Coronary artery (tissue), 2 donors: Measurements from ENCODE around the gene CLEC16A.

Experiments
- DNase-seq: peaks from one replicate; pipeline ENCODE4 v3.0.0-alpha.2; 2017; ENCODE audit warnings: low spot score
- H3K27ac ChIP-seq, 2 donors: fragments of 200-600 bp; sonication (generic); one replicate each; pipeline ENCODE4 v1.5.1; 2016 to 2019
- H3K4me3 ChIP-seq: fragments of 200-600 bp; sonication (generic); 2 replicates; pipeline ENCODE4 v1.5.1; 2016; ENCODE audit warnings: mild to moderate bottlenecking, moderate library complexity
- CTCF ChIP-seq: fragments of 200-600 bp; sonication (generic); IDR thresholded peaks from one replicate; pipeline ENCODE4 v1.5.1; 2019; ENCODE audit warnings: antibody characterized with exemption

Gene CLEC16A

DNA sequence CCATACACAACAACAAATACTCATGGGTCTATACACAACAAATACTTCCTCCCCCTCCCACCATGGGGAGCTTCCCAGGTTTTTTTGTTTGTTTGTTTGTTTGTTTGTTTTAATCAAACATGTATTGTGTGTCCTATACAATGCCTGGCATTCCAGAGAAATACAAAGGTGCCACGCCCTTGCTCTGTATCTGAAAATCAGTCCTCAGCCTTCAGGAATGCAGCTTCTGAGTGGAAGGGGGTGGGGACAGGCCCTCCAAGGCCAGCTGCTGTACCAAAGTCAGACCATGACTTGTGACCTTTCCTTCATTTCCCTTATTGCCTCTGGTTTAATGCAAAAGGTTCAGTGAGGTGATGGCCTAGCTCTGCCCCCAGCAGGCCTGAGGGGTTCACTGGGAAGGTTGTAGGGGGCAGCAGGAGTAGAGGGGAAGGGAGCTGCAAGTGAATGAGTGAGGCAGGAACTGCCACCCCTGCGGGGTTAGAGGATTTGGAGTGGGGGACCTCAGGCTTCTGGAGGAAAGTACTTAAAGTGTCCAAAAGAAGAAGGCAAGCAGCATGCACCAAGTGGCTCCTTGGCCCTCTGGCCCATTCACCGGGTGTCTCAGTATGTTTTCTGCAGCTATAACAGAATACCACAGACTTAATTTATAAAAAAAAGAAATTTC is 105.2 kb downstream of the CLEC16A start:
- TF ChIP-seq CTCF, result no peak
- H3K4me3 ChIP-seq, result no peak overlapping the region
- DNase-seq, result no peak
- no peak overlapping the region for H3K27ac ChIP-seq

DNA sequence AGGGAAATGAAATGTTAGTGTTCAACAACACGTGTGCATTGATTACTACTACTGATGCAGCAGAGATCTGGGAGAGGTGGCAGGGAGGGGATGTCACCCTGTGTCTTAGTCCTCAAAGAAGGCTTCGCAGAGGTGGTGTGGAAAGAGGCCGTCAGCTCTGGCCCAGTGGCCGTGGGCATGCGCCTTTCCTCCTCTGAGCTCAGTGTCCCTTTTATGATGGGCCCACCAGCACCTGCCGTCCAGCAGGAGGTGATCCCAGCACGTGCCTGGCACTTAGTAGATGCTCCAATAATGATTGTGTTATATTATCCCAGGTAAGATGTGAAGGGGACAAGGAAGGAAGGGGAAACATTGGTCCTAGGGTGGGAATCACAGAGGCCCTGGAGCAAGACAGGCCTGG is 106.2 kb downstream of the CLEC16A start:
- Histone ChIP-seq H3K27ac (no peak overlapping the region), H3K4me3 (no peak overlapping the region)
- DNase-seq, result no peak
- TF ChIP-seq CTCF, result no peak

- H3K4me3 ChIP-seq, result no peak overlapping the region
- TF ChIP-seq CTCF, result no peak
- no peak for DNase-seq
These were observed 106.6 kb downstream of the CLEC16A start for GRCh38 chr16:11050944-11051343.

DNA sequence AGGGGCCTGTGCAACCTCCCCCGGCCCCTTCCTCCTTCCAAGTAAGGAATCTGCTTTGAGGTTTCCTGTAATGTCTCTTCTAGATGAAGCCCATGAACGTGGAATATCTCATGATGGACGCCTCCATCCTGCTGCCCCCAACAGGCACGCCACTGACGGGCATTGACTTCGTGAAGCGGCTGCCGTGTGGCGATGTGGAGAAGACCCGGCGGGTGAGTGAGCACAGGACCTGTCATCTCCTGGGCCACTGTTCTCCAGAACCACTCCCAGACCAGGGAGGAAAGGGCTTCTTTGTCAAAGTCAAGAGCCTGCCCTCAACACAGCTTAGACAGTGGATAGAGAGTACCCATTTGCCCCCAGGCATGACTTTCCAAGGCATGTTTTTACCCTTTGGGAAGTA is 107.1 kb downstream of the CLEC16A start:
- H3K27ac ChIP-seq, result no peak overlapping the region
- H3K4me3 ChIP-seq, result no peak overlapping the region
- DNase-seq, result no peak
- no peak for TF ChIP-seq CTCF

More at GRCh38 chr16:11050944-11051343, 106.6 kb downstream of the CLEC16A start:
- no peak overlapping the region for H3K27ac ChIP-seq

DNA sequence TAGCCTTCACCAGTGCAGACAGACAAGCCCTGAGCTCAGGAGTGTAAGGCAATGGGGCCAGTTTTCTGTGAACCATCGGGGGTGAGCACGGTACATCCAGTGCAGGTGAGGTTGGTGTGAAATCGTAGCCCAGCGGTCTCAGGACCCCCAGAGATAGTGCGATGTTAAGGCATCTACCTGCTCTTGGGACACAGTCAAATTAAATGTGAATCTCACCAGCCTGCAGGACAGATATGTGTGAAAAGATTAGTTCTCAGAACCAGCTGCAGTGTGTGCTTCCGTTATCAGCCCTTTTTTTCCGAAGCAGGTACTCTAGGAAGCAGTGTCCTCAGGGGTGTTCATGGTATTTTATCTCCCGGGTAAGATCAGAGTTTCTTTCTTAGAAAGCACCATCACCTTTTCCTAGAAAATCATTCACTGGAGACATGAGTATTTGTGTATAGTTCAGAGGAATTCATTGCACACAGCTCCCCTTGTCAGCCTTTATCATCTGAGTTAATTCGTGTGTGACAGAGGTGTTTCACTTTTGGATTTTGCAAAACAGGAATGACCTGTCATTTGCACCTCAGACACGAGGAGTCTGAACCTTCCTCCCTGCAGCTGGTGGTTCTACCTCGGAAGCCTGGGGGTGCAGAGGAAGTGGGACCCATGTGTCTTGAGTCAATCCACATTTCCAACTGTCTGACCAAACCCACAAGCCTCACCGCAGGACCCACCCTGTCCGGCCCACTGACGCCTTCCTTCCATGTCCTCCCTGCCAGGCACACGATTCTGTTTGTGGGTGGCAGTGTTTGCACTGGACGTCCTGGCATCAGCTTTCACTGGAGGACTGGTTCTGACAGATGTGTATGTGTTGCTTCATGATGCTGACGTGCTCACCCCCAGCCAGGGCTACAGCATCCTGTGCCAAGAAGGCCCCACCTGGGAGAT is 107.8 kb downstream of the CLEC16A start:
- Histone ChIP-seq H3K27ac (no peak overlapping the region), H3K4me3 (no peak overlapping the region)
- no peak for TF ChIP-seq CTCF
- DNase-seq, result no peak

GRCh38 chr16:11053916-11054460 is 109.6 kb downstream of the CLEC16A start:
- no peak for TF ChIP-seq CTCF
- Histone ChIP-seq H3K27ac (no peak overlapping the region), H3K4me3 (no peak overlapping the region)
- DNase-seq, result no peak
